ENCODE data around the gene PRXL2B.
"Not testable (repeated sequence)": the region's sequence is repeated elsewhere in the genome, so short reads cannot be mapped to it uniquely, and the experiment has no call there.

PRXL2B gene

GRCh38 chr1:2623571-2624337 lies 37.2 kb downstream of the PRXL2B start:
- no peak for ATAC-seq

GRCh38 chr1:2624735-2625300 lies 38.2 kb downstream of the PRXL2B start:
- no peak for ATAC-seq

GRCh38 chr1:2625311-2625710 lies 38.7 kb downstream of the PRXL2B start:
- ATAC-seq, result no peak

- ATAC-seq, result not testable (repeated sequence)
Measured at GRCh38 chr1:2625748-2626147, 39.2 kb downstream of the PRXL2B start.

- ATAC-seq, result no peak
Measured at GRCh38 chr1:2627746-2628145, 41.2 kb downstream of the PRXL2B start.

GRCh38 chr1:2628191-2628932 lies 41.8 kb downstream of the PRXL2B start:
- no peak for ATAC-seq

GRCh38 chr1:2628933-2629626 lies 42.5 kb downstream of the PRXL2B start:
- ATAC-seq, result no peak

GRCh38 chr1:2629627-2630497 lies 43.3 kb downstream of the PRXL2B start:
- ATAC-seq, result no peak

- ATAC-seq, result no peak
Measured at GRCh38 chr1:2630498-2631135, 44.0 kb downstream of the PRXL2B start.

GRCh38 chr1:2631136-2632050 lies 44.8 kb downstream of the PRXL2B start:
- ATAC-seq, result no peak

GRCh38 chr1:2632051-2632430 lies 45.5 kb downstream of the PRXL2B start:
- no peak for ATAC-seq

- ATAC-seq, result no peak
Measured at GRCh38 chr1:2632561-2633361, 46.2 kb downstream of the PRXL2B start, which contains the start of gene MMEL1. MMEL1 (minus strand) TSS chr1:2633016; CDS start chr1:2629484, 3,532 bp downstream.

- ATAC-seq, result no peak
Measured at GRCh38 chr1:2633366-2633935, 46.9 kb downstream of the PRXL2B start.

- ATAC-seq, result no peak
Measured at GRCh38 chr1:2633936-2634491, 47.4 kb downstream of the PRXL2B start.

GRCh38 chr1:2635361-2636010 lies 48.9 kb downstream of the PRXL2B start:
- no peak for ATAC-seq

GRCh38 chr1:2636733-2637132 lies 50.2 kb downstream of the PRXL2B start:
- no peak for ATAC-seq

- no peak for ATAC-seq
Measured at GRCh38 chr1:2637442-2638145, 51.0 kb downstream of the PRXL2B start.
